HepG2 (cell line): ENCODE measurements around the gene HRH2. TPM values are rescaled to one million over a fixed set of nuclear protein-coding genes. Genes with fewer than 3 reads are reported as not detected.
"Not testable (repeated sequence)": the region's sequence is repeated elsewhere in the genome, so short reads cannot be mapped to it uniquely, and the experiment has no call there.

Experiments used
- ATAC-seq: fragments of 200-7000 bp; cut with Tn5 transposase; 3 replicates; pipeline ENCODE4 v1.9.1; 2020; ENCODE audit warnings: mild to moderate bottlenecking, moderate library complexity
- BruUV-seq: library from RNA; stranded (reverse); fragments of 400-500 nt; replicated peaks from 2 replicates; lab custom pipeline; 2021; lab: Mats Ljungman, UMichigan
- CTCF ChIA-PET: fragments of 300-600 bp; formaldehyde crosslinking; extraction: SDS; loops from one replicate; lab custom pipeline; 2021; ENCODE audit warnings: low total read pairs, inconsistent platforms, low intra/inter-chr PET ratio; lab: Yijun Ruan, JAX
- POLR2A ChIA-PET: fragments of 350-600 bp; sonication (Branson Sonifier 250); formaldehyde crosslinking; loops from one replicate; lab custom pipeline; 2020; ENCODE audit warnings: antibody characterized with exemption, inconsistent platforms; lab: Yijun Ruan, JAX
- DNase-seq: peaks from one replicate; pipeline ENCODE4 v3.0.0-alpha.2; 2015; ENCODE audit warnings: low spot score
- FAIRE-seq: peaks from 3 replicates; lab custom pipeline; 2011; peaks lifted over from hg19 to GRCh38; lab: Jason Lieb, UNC
- H2AFZ ChIP-seq: one replicate; pipeline ENCODE4 v1.6.1; 2011; ENCODE audit warnings: low read length, inconsistent platforms
- H3K27ac ChIP-seq: fragments of 300-600 bp; 3 replicates; pipeline ENCODE4 v1.8.0; 2011; ENCODE audit warnings: mixed run types, mild to moderate bottlenecking, mixed read lengths, low read length, inconsistent platforms; ENCODE audit not compliant: insufficient read depth; ENCODE audit errors: extremely low read length
- H3K27me3 ChIP-seq, 2 experiments: fragments of 200-600 bp in 1 of 2; 2 replicates in 1 of 2; 3 replicates in 1 of 2; pipeline versions ENCODE4 v1.6.0 to v1.8.0; 2011; ENCODE audit warnings: low read length in 2 of 2, mild to moderate bottlenecking in 2 of 2, moderate library complexity in 2 of 2, inconsistent platforms in 1 of 2; ENCODE audit not compliant: insufficient read depth in 2 of 2, control insufficient read depth in 1 of 2
- H3K36me3 ChIP-seq, 2 experiments: fragments of 200-600 bp in 1 of 2; replicated peaks in 1 of 2; 2 replicates in 1 of 2; 3 replicates in 1 of 2; pipeline versions ENCODE4 v1.5.1 to v1.8.0; 2011; ENCODE audit warnings: low read length in 2 of 2, inconsistent platforms in 1 of 2; ENCODE audit not compliant: insufficient read depth in 2 of 2, control insufficient read depth in 1 of 2
- H3K4me1 ChIP-seq: 2 replicates; pipeline ENCODE4 v1.5.1; 2012; ENCODE audit warnings: low read length, inconsistent platforms; ENCODE audit not compliant: insufficient read depth
- H3K4me2 ChIP-seq: 2 replicates; pipeline ENCODE4 v1.6.0; 2011; ENCODE audit warnings: low read depth, low read length, inconsistent platforms
- H3K4me3 ChIP-seq, 3 experiments: fragments of 200-600 bp in 1 of 3; sonication (generic), shearing (Covaris generic) in 1 of 3; replicated peaks in 1 of 3; 2 replicates each; pipeline ENCODE4 v1.5.1; 2011 to 2016; ENCODE audit warnings: low read length in 3 of 3, inconsistent platforms in 2 of 3, low read depth in 2 of 3, mild to moderate bottlenecking in 2 of 3, control low read depth in 1 of 3, mixed read lengths in 1 of 3; ENCODE audit not compliant: insufficient read depth in 1 of 3
- H3K79me2 ChIP-seq: one replicate; pipeline ENCODE4 v1.6.1; 2011; ENCODE audit warnings: low read length, inconsistent platforms; ENCODE audit not compliant: insufficient read depth
- H3K9ac ChIP-seq: 2 replicates; pipeline ENCODE4 v1.6.0; 2011; ENCODE audit warnings: mild to moderate bottlenecking, low read depth, low read length, inconsistent platforms; ENCODE audit not compliant: insufficient read depth
- H3K9me3 ChIP-seq: 2 replicates; pipeline ENCODE4 v1.5.1; 2012; ENCODE audit warnings: mild to moderate bottlenecking, low read length
- H4K20me1 ChIP-seq: 2 replicates; pipeline ENCODE4 v1.6.0; 2011; ENCODE audit warnings: inconsistent platforms, mild to moderate bottlenecking, low read length, moderate library complexity; ENCODE audit not compliant: insufficient read depth
- RAD51 ChIP-seq: fragments of 450-650 bp; IDR thresholded peaks from 2 replicates; pipeline ENCODE4 v1.6.1; 2016; ENCODE audit warnings: borderline replicate concordance
- SMC3 ChIP-seq: IDR thresholded peaks from 2 replicates; pipeline ENCODE4 v1.6.1; 2011; ENCODE audit warnings: low read length, improper control_type of control experiment
- STAG1 ChIP-seq: sonication (generic); formaldehyde crosslinking; IDR thresholded peaks from 2 replicates; pipeline ENCODE4 v1.4.0; 2020; ENCODE audit warnings: missing genetic modification reagents
- YY1 ChIP-seq: IDR thresholded peaks from 2 replicates; pipeline ENCODE4 v1.6.1; 2011; ENCODE audit warnings: low read length, low read depth, moderate library complexity, mild to moderate bottlenecking; ENCODE audit not compliant: insufficient read depth, insufficient replicate concordance
- WGBS: methylation state at CpG from one replicate; pipeline ENCODE4 v1.1.6; 2017; ENCODE audit warnings: low lambda C conversion rate; 5-methylcytosine and 5-hydroxymethylcytosine counted together
- in situ Hi-C: cut with HindIII; loops from 2 replicates; pipeline ENCODE4 v1.10.0; 2017; ENCODE audit warnings: low pct_unique_long_range_greater_than_20kb; ENCODE audit not compliant: extremely low pct_ligation_motif_present
- intact Hi-C: fragments of 100-400 bp; cut with micrococcal nuclease; formaldehyde crosslinking; loops from one replicate; pipeline ENCODE4 v1.10.0; 2022; ENCODE audit not compliant: unreplicated experiment
- polyA plus RNA-seq, 8 experiments: library from polyadenylated mRNA; depleted of rRNA in 3 of 8; stranded (reverse) in 7 of 8; unstranded in 1 of 8; fragments of >200 nt; fragmentation: Illumina TruSeq in 4 of 8; extraction: Trizol in 4 of 8; gene quantifications; 2 replicates each; pipeline versions ENCODE4 v1.2.1 to v1.2.3, GENCODE V29; 2011 to 2016; ENCODE audit warnings: low read depth in 4 of 8, missing spikeins in 1 of 8, mixed read lengths in 1 of 8; ENCODE audit not compliant: insufficient read depth in 1 of 8
- total RNA-seq, 5 experiments: library from RNA; depleted of rRNA; stranded (reverse); fragments of >200 nt; fragmentation: Illumina TruSeq; extraction: Trizol; gene quantifications; 2 replicates each; pipeline ENCODE4 v1.2.3, GENCODE V29; 2016; ENCODE audit warnings: low read depth in 1 of 5
- TF ChIP-seq, protein P1 (sequence below): sonication (generic); formaldehyde crosslinking; IDR thresholded peaks from 2 replicates; pipeline ENCODE4 v1.5.0; 2020; ENCODE audit warnings: mild to moderate bottlenecking, missing genetic modification reagents
- TF ChIP-seq, protein P2 (sequence below): IDR thresholded peaks from 2 replicates; pipeline ENCODE4 v1.6.1; 2012; ENCODE audit warnings: low read depth, low read length, improper control_type of control experiment
- TF ChIP-seq, protein P3 (sequence below), 2 experiments: sonication (generic) in 1 of 2; formaldehyde crosslinking in 1 of 2; IDR thresholded peaks; 2 replicates each; pipeline versions ENCODE4 v1.4.0 to v1.6.1; 2016 to 2020; ENCODE audit warnings: borderline replicate concordance in 1 of 2, low read depth in 1 of 2, mild to moderate bottlenecking in 1 of 2, missing genetic modification reagents in 1 of 2

Gene HRH2
- total and polyA plus RNA-seq, 2 of the 13 experiments (the other 11 are each of a cell fraction or from before 2014, with no cell fraction given), result not detected

DNA sequence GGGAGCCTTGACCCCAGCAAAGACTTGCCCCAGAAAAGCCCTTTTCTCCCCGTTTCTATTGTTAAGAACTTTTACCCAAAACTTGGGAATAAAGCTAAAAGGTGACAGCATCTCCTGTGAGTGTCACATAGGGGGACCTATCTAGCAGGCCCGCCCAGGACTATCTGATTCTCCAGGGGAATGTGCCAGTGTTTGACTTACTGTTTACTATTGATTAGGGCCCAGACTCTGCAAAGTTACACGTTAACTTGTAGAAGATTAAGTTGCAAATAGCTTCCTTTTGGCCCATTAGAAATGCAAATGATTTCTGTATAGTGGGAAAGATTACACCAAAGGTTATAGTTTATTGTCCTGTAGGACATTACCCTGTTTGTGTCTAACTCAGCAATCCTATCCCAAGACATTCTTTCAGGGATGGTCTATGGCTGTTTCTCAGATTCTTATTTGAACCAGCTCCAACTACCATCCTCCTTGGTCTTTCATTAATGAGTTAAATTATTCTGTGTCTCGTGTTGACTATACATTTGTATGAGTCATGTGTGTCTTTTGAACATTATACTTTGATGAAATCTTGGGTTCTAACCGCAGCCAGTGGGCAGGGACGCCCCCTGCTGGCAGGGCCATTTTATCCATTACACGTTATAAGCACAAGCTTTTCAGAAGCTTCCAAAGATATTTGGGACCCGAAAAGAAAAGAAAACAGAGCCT is 60.7 kb downstream of the HRH2 start (continued):
- TF ChIP-seq, protein P1, sequence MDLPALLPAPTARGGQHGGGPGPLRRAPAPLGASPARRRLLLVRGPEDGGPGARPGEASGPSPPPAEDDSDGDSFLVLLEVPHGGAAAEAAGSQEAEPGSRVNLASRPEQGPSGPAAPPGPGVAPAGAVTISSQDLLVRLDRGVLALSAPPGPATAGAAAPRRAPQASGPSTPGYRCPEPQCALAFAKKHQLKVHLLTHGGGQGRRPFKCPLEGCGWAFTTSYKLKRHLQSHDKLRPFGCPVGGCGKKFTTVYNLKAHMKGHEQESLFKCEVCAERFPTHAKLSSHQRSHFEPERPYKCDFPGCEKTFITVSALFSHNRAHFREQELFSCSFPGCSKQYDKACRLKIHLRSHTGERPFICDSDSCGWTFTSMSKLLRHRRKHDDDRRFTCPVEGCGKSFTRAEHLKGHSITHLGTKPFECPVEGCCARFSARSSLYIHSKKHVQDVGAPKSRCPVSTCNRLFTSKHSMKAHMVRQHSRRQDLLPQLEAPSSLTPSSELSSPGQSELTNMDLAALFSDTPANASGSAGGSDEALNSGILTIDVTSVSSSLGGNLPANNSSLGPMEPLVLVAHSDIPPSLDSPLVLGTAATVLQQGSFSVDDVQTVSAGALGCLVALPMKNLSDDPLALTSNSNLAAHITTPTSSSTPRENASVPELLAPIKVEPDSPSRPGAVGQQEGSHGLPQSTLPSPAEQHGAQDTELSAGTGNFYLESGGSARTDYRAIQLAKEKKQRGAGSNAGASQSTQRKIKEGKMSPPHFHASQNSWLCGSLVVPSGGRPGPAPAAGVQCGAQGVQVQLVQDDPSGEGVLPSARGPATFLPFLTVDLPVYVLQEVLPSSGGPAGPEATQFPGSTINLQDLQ (CRISPR knock-in tag), result no peak
- TF ChIP-seq YY1 (no peak), SMC3 (peak; percentile 64), RAD51 (no peak), STAG1 (CRISPR knock-in tag) (peak; percentile 78)
- TF ChIP-seq, protein P2, sequence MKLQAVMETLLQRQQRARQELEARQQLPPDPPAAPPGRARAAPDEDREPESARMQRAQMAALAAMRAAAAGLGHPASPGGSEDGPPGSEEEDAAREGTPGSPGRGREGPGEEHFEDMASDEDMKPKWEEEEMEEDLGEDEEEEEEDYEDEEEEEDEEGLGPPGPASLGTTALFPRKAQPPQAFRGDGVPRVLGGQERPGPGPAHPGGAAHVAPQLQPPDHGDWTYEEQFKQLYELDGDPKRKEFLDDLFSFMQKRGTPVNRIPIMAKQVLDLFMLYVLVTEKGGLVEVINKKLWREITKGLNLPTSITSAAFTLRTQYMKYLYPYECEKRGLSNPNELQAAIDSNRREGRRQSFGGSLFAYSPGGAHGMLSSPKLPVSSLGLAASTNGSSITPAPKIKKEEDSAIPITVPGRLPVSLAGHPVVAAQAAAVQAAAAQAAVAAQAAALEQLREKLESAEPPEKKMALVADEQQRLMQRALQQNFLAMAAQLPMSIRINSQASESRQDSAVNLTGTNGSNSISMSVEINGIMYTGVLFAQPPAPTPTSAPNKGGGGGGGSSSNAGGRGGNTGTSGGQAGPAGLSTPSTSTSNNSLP, result peak; percentile 40; the same call in 1 of the 2 replicates
- TF ChIP-seq, protein P3, sequence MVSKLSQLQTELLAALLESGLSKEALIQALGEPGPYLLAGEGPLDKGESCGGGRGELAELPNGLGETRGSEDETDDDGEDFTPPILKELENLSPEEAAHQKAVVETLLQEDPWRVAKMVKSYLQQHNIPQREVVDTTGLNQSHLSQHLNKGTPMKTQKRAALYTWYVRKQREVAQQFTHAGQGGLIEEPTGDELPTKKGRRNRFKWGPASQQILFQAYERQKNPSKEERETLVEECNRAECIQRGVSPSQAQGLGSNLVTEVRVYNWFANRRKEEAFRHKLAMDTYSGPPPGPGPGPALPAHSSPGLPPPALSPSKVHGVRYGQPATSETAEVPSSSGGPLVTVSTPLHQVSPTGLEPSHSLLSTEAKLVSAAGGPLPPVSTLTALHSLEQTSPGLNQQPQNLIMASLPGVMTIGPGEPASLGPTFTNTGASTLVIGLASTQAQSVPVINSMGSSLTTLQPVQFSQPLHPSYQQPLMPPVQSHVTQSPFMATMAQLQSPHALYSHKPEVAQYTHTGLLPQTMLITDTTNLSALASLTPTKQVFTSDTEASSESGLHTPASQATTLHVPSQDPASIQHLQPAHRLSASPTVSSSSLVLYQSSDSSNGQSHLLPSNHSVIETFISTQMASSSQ (IDR thresholded peaks at IDR 0.05; ENCODE audit: low read depth), result 0 out of 2 replicates have a peak, but pooled peaks have one; percentile 28
- TF ChIP-seq, protein P3 (CRISPR knock-in tag; IDR thresholded peaks at IDR 0.05; ENCODE audit: borderline replicate concordance), result no peak
- TF ChIP-seq, all 625 proteins: peak for 8

DNA sequence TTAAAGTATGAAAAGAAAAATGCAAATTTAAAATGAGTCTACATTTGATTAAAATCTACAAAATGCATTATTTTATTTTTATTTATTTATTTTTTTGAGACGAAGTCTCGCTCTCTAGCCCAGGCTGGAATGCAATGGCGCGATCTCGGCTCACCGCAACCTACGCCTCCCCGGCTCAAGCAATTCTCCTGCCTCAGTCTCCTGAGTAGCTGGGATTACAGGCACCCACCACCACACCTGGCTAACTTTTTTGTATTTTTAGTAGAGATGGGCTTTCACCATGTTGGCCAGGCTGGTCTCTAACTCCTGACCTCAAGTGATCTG is 61.2 kb downstream of the HRH2 start:
- H3K9ac ChIP-seq, H4K20me1 ChIP-seq, H3K79me2 ChIP-seq, ATAC-seq, H3K4me1 ChIP-seq, POLR2A ChIA-PET, H3K36me3 ChIP-seq, H3K4me3 ChIP-seq, DNase-seq, FAIRE-seq, H3K4me2 ChIP-seq, H3K27ac ChIP-seq, BruUV-seq, H3K27me3 ChIP-seq, H2AFZ ChIP-seq: not testable (repeated sequence)
- CTCF ChIA-PET, result interaction anchor here (1.5 kb wide), 1 partner anchor 768 kb away, joined by 15 read pairs; no protein-coding TSS in a partner anchor
- peaks cover 13% of the 10 kb centered on the region for H3K9me3 ChIP-seq
- in situ Hi-C loops, result loop anchor here (5.0 kb wide), 1 partner anchor 767 kb away; no protein-coding TSS in a partner anchor
- intact Hi-C loops, result loop anchor here (10.0 kb wide), 1 partner anchor 254 kb away; no protein-coding TSS in a partner anchor
- 83% methylated on average over 8 of the region's 8 CpGs for WGBS
